GM12874 (cell line): ENCODE data around the gene LAMA5.

Source experiments
- TF ChIP-seq, protein P1 (sequence below): IDR thresholded peaks from 2 replicates; pipeline ENCODE4 v1.5.1; 2011; ENCODE audit warnings: low read depth, mild to moderate bottlenecking, control low read depth, low read length, moderate library complexity; ENCODE audit not compliant: insufficient read depth

LAMA5 gene

DNA sequence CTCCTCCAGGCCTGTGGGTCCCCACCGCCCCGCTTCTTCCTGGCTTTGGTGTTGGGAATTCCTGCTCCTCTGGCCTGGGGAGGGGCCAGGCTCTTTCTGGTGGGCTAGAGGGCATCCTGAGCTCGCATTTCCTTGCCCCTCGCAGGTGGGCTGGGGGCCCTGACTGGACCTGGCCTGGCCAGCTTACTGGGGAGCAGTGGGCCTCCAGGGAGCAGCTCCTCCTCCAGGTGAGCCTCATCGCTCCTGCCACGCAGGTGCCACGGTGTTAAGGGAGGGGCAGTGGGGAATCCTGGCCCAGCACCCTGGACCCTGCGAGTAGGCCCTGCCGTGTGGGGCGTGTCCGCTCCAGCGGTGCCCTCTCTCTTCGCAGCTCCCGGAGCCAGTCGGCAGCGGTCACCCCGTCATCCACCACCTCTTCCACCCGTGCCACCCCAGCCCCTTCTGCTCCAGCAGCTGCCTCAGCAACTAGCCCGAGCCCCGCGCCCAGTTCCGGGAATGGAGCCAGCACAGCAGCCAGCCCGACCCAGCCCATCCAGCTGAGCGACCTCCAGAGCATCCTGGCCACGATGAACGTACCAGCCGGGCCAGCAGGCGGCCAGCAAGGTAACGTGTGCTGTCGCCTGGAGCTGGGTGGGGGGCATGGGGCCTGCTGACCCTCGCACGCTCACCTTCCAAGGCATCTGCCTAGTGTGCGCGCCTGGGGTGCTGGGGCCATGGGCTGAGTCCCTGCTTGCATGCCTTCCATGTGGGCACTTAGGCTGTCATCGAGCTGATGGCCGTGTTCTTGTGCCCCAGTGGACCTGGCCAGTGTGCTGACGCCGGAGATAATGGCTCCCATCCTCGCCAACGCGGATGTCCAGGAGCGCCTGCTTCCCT lies 59.6 kb downstream of the LAMA5 start:
- TF ChIP-seq, protein P1, sequence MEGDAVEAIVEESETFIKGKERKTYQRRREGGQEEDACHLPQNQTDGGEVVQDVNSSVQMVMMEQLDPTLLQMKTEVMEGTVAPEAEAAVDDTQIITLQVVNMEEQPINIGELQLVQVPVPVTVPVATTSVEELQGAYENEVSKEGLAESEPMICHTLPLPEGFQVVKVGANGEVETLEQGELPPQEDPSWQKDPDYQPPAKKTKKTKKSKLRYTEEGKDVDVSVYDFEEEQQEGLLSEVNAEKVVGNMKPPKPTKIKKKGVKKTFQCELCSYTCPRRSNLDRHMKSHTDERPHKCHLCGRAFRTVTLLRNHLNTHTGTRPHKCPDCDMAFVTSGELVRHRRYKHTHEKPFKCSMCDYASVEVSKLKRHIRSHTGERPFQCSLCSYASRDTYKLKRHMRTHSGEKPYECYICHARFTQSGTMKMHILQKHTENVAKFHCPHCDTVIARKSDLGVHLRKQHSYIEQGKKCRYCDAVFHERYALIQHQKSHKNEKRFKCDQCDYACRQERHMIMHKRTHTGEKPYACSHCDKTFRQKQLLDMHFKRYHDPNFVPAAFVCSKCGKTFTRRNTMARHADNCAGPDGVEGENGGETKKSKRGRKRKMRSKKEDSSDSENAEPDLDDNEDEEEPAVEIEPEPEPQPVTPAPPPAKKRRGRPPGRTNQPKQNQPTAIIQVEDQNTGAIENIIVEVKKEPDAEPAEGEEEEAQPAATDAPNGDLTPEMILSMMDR, result no peak

DNA sequence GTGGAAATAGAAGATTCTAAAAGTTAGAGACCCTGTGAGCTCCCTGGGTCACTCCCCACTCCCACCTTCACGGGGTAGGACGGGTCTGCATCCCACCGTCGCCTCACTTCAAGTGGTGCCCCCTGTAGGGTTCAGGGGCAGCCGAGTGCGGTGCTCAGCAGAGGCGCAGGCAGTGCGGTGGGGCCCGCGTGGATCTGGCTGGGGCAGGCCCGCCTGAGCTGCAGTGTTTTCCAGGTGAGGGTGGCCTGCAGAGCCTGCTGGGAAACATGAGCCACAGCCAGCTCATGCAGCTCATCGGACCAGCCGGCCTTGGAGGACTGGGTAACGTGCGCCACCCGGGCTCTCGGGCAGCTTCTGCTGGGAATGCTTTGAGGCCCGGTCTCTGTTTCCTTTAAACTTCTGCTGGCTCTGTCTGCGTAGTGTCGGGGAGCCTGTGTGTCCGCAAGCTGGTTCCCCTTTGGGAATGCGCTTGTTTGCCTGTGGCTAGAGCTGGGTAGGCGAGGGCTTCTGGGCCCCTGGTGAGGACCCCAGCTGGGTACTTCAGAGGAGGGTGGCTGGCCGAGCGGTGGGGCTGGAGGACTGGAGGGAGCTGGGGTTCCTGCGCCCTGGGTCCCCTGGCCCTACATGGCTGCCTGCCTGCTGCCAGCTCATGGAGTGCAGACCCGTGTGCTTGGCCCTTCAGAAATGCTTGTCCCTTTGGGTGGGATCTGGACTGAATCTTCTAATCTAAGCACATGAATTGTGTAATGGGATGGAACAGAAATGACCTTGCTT lies 60.5 kb downstream of the LAMA5 start:
- TF ChIP-seq, protein P1, result no peak

DNA sequence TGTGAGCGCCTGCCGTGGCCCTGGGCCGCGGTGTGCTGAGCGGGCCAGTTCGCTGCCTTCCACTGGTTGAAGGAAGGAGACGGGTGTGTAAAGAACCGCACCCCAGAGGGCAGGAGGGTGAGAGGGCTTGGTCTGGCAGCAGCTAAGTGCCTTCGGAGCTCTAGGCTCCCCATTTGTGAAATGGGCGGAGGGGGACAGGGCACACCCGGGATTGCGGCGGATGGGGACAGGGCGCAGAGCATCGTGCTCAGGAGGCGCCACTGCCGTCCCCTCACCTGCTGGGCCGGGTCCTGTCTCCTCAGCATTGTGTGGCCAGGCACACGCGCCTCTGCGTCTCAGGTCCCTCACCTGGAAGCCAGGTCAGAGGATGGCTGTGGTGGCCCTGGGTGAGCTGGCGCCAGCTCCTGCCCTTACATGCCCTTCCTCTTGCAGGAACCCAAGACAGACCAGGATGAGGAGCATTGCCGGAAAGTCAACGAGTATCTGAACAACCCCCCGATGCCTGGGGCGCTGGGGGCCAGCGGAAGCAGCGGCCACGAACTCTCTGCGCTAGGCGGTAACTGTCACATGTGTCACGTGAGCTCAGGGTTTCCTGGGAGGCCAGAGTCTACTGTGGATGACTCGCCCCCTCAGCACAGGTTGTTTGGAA lies 61.2 kb downstream of the LAMA5 start:
- TF ChIP-seq, protein P1, result no peak

DNA sequence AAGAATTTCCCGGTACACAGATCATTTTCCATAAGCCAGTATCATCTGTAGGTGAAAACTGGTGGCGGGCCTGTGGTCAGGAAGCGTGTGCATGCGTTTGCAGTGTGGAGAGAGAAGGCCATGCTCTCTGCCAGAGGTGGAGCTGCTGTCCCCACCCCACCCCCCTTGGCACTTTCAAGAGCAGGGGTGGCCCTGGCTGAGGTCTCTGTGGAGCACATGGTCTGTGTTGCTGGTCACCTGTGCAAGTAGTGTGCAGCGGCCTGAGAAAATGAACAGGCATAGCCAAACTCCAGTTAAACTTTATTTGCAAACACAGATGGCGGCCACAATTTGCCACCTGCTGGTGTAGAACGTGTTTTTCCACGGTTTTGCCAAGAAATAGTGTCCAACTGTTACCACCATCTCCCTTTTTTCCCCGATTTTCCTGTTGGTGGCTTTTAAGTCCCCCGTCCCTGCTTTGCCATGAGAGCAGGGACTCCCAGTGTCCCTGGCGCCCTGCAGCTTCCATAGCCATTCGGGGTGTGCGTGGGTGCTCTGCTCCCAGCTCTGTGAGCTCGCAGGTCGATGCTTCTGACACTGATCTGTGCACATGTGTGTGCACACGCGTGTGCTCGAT lies 61.9 kb downstream of the LAMA5 start:
- TF ChIP-seq, protein P1, result no peak

DNA sequence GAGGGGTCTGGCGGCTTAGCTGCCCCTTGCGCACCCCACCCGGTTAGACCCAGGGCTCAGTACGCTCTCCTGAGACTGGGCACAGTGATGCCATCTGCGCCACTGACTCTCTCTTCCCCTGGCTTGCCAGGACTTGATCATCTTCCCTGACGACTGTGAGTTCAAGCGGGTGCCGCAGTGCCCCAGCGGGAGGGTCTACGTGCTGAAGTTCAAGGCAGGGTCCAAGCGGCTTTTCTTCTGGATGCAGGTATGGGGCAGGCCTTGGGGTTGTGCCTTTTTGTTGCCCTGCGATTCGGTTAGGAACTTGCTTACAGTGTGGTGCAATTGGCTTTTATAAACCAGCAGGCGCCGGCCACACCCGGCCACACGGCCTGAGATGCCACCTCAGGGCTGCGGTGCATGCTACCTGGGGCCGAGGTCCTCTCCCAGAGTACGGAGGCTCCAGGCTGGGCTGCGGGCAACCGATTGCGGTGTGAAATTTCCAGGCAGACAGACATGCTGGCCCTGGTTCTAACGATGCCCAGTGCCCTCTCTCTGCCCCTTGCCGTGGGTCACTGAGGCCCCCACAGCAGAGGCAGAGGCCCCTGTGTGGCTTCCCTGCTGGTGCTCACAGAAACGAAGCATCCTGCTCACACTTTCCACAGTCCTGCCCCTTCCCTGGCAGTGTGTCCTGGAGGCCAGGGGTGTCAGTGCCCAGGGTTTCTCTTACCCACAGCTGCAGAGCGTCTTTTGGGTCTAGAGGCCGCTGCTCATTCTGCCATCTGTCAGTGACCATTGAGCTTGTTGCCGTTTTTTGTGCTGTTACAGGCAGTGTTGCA lies 62.6 kb downstream of the LAMA5 start:
- TF ChIP-seq, protein P1, result no peak

DNA sequence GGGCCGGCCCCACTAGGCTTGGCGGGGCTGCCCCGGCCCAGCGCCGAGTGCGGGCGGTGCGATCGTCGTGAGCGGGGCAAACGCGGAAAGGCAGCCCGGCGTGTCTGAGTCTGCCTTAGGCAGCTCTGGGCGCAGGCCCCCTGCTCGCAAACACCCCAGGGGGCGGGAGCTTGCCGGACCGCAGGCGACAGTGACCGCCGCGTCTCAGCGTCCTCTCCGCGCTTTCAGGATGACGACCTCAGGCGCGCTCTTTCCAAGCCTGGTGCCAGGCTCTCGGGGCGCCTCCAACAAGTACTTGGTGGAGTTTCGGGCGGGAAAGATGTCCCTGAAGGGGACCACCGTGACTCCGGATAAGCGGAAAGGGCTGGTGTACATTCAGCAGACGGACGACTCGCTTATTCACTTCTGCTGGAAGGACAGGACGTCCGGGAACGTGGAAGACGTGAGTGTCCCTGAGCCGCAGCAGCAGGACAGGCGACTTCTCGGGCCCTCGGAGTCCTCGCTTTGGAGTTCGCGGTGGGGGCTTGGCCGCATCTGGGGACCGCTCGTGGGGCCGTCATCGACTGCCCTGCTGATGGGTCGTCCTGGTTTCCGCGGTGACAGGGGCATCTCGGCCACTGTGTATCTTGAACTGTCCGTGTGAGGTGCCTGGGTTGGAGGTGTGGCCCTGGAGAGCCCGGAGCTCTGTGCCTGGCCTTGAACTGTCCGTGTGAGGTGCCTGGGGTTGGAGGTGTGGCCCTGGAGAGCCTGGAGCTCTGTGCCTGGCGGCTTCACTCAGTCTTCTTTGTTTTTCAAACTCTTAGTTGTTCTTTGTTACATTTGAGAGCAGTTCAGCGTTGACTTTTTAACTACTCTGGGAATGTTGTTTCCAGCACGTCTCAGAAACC lies 63.5 kb downstream of the LAMA5 start:
- TF ChIP-seq, protein P1, result no peak
